Parathyroid adenoma (tissue), 2 donors: ENCODE results near the gene CINP.
A peak's percentile ranks its signal among the peaks of the same experiment; 100 is the strongest.
"Not testable (repeated sequence)": the region's sequence is repeated elsewhere in the genome, so short reads cannot be mapped to it uniquely, and the experiment has no call there.

ENCODE experiments used
- H2AFZ ChIP-seq: fragments of 300-600 bp; sonication (generic); one replicate; pipeline ENCODE4 v1.7.0; 2017; ENCODE audit warnings: antibody characterized with exemption, mild to moderate bottlenecking
- H3K27ac ChIP-seq: fragments of 300-600 bp; sonication (generic); one replicate; pipeline ENCODE4 v1.7.0; 2017
- H3K27me3 ChIP-seq: fragments of 300-600 bp; sonication (generic); one replicate; pipeline ENCODE4 v1.7.0; 2017; ENCODE audit warnings: low read length; ENCODE audit not compliant: control insufficient read depth, insufficient read depth
- H3K36me3 ChIP-seq: fragments of 300-600 bp; sonication (generic); one replicate; pipeline ENCODE4 v1.7.0; 2017; ENCODE audit warnings: low read length; ENCODE audit not compliant: control insufficient read depth, insufficient read depth
- H3K4me1 ChIP-seq: fragments of 300-600 bp; sonication (generic); one replicate; pipeline ENCODE4 v1.7.0; 2017; ENCODE audit warnings: control low read depth
- H3K4me2 ChIP-seq: fragments of 300-600 bp; sonication (generic); one replicate; pipeline ENCODE4 v1.7.0; 2017; ENCODE audit warnings: low read length
- H3K4me3 ChIP-seq: fragments of 300-600 bp; sonication (generic); one replicate; pipeline ENCODE4 v1.7.0; 2017; ENCODE audit warnings: low read depth, low read length
- H3K79me2 ChIP-seq: fragments of 300-600 bp; sonication (generic); one replicate; pipeline ENCODE4 v1.7.0; 2017; ENCODE audit warnings: control low read depth
- H3K9ac ChIP-seq: fragments of 300-600 bp; sonication (generic); one replicate; pipeline ENCODE4 v1.7.0; 2017; ENCODE audit warnings: mild to moderate bottlenecking
- H3K9me3 ChIP-seq: fragments of 300-600 bp; sonication (generic); one replicate; pipeline ENCODE4 v1.7.0; 2017; ENCODE audit warnings: low read length; ENCODE audit not compliant: control insufficient read depth
- TF ChIP-seq, protein P1 (sequence below): fragments of 300-600 bp; sonication (generic); IDR thresholded peaks from one replicate; pipeline ENCODE4 v1.7.0; 2017; ENCODE audit warnings: antibody characterized with exemption, mild to moderate bottlenecking
- donor health status: primary hyperparathyroidism.

CINP gene

DNA sequence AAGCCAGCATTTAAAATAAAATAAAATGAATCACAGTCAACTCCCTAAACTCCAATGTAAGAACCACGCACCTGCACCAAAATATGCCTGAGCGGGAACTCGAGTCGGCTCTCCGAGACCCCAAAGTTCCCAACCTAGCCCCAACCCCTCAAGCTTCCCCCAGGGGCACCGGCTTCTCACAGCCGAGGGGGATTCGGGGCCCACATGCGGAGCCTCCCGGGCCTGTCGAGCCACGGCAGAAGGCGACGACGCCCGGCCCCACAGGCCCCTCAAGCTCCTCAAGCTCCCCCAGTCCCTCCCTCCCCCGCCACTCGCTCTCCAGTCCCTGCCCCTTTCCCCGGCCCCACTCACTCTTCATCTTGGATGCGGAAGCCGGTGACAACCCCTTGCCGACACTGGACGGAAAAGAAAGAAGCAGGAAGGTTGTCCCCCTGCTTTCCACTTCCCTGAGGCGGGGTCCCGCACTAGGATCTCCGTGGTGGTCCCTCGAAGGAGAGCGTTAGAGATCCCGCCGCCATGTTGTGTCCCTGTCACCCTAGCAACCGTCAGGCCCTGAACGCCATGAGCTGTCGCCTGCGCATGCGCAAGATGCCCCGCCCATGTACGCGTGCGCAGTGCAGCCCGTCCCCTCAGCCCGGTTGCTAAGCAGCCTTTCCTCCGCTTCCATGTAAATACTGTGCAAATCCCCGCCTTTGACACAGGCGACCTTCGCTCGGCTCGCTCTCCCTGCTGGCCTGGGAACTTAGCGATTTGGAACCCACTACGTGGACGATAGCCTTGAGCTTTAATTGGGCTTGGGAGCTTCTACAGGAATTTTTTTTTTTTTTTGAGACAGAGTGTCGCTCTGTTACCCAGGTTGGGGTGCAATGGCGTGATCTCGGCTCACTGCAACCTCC lies 57.8 kb downstream of the CINP start, which contains the start of gene MOK:
Gene MOK, minus strand, starts transcription at position 554 of the 896 bp plus-strand sequence. Its CDS starts 196 bp downstream, at position 358.
- peak within 1 kb of the TSS; percentile 79 for H3K27ac ChIP-seq
- H3K9ac ChIP-seq = no peak within 1 kb of the TSS
- peak within 1 kb of the TSS; percentile 69 for H3K4me2 ChIP-seq
- H3K4me3 ChIP-seq = peak within 1 kb of the TSS; percentile 68
- no peaks in the 10 kb centered on the region for H3K36me3 ChIP-seq
- H3K4me1 ChIP-seq = no peaks in the 10 kb centered on the region
- no peaks in the 10 kb centered on the region for H3K9me3 ChIP-seq
- TF ChIP-seq, protein P1, sequence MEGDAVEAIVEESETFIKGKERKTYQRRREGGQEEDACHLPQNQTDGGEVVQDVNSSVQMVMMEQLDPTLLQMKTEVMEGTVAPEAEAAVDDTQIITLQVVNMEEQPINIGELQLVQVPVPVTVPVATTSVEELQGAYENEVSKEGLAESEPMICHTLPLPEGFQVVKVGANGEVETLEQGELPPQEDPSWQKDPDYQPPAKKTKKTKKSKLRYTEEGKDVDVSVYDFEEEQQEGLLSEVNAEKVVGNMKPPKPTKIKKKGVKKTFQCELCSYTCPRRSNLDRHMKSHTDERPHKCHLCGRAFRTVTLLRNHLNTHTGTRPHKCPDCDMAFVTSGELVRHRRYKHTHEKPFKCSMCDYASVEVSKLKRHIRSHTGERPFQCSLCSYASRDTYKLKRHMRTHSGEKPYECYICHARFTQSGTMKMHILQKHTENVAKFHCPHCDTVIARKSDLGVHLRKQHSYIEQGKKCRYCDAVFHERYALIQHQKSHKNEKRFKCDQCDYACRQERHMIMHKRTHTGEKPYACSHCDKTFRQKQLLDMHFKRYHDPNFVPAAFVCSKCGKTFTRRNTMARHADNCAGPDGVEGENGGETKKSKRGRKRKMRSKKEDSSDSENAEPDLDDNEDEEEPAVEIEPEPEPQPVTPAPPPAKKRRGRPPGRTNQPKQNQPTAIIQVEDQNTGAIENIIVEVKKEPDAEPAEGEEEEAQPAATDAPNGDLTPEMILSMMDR = peak; percentile 12
- H3K79me2 ChIP-seq = peaks cover 20% of the 10 kb centered on the region
- H3K27me3 ChIP-seq = no peaks in the 10 kb centered on the region
- H2AFZ ChIP-seq = peak within 1 kb of the TSS; percentile 88

DNA sequence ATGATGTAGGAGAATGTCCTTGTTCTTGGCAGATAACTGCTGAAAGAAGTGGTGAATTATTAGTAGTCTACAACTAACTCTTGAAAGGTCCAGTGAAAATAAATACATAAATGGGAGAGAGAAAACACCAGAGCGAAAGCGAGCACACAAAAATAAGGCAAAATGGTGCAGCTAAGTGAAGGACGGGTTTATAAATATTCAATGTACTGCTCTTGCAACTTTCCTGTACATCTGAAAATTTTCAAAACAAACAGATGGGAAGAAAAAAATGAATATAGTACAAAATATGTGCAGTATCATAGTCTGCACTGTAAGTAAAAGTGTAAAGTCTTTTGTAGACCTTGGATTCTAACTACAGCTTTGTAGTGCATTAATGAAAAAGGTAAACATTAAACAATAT lies 59.0 kb downstream of the CINP start:
- Histone ChIP-seq H3K27me3 (no peaks in the 10 kb centered on the region), H3K27ac (no peak overlapping the region), H3K4me1 (no peaks in the 10 kb centered on the region), H2AFZ (no peak overlapping the region), H3K4me3 (peak overlapping the region; percentile 68), H3K4me2 (peak overlapping the region; percentile 69), H3K9me3 (no peaks in the 10 kb centered on the region), H3K9ac (no peak overlapping the region), H3K36me3 (no peaks in the 10 kb centered on the region), H3K79me2 (peaks cover 22% of the 10 kb centered on the region)
- TF ChIP-seq, protein P1 = no peak

DNA sequence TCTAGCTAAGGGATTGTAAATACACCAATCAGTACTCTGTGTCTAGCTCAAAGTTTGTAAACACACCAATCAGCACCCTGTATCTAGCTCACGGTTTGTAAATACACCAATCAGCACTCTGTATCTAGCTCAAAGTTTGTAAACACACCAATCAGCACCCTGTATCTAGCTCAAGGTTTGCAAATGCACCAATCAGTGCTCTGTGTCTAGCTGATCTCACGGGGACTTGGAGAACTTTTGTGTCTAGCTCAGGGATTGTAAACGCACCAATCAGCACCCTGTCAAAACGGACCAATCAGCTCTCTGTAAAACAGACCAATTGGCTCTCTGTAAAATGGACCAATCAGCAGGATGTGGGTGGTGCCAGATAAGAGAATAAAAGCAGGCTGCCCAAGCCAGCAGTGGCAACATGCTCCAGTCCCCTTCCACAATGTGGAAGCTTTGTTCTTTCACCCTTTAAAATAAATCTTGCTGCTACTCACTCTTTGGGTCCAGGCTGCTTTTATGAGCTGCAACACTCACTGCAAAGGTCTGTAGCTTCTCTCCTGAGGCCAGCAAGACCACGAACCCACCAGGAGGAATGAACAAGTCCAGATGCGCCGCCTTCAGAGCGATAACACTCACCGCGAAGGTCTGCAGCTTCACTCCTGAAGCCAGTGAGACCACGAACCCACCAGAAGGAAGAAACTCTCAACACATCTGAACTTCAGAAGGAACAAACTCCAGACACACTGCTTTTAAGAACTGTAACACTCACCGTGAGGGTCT lies 64.2 kb downstream of the CINP start:
- not testable (repeated sequence) for H2AFZ ChIP-seq, H3K27me3 ChIP-seq, H3K9ac ChIP-seq, H3K4me2 ChIP-seq, H3K36me3 ChIP-seq, H3K9me3 ChIP-seq, H3K4me3 ChIP-seq, H3K27ac ChIP-seq, H3K4me1 ChIP-seq
- peaks cover 22% of the 10 kb centered on the region for H3K79me2 ChIP-seq
